ENCODE results near the gene ST6GAL1. TPM values are rescaled to one million over a fixed set of nuclear protein-coding genes. Genes with fewer than 3 reads are reported as not detected.

ST6GAL1 gene
- total RNA-seq, 1 experiment from 2014 or later, result 15.6 TPM

- H2AFZ ChIP-seq (ENCODE audit: low read depth, low read length, poor library complexity, severe bottlenecking), result no peak overlapping the region
- H3K79me2 ChIP-seq (ENCODE audit: insufficient read depth, low read length), result no peaks in the 10 kb centered on the region
- H3K9ac ChIP-seq (ENCODE audit: low read length), result no peak overlapping the region
- H3K27ac ChIP-seq (ENCODE audit: low read depth, low read length), result no peak overlapping the region
- no peaks in the 10 kb centered on the region for H3K4me1 ChIP-seq (ENCODE audit: control insufficient read depth in 1 of 2, insufficient read depth in 2 of 2, low read length in 2 of 2)
- intact Hi-C loops (cut with micrococcal nuclease), result no loop called here
- no peak overlapping the region for H3K4me2 ChIP-seq (ENCODE audit: low read length)
- H3K36me3 ChIP-seq (ENCODE audit: control insufficient read depth in 1 of 2, insufficient read depth in 2 of 2, low read length in 2 of 2), result peaks cover 0 to 2% of the 10 kb centered on the region in 2 experiments; a peak in 1 of 4 replicates
- ATAC-seq, result no peak
- H3K9me3 ChIP-seq (ENCODE audit: control insufficient read depth in 1 of 2, insufficient read depth in 1 of 2, low read depth in 1 of 2, low read length in 2 of 2), result no peaks in the 10 kb centered on the region
- H4K20me1 ChIP-seq (ENCODE audit: insufficient read depth), result no peaks in the 10 kb centered on the region
- H3K27me3 ChIP-seq (ENCODE audit: insufficient read depth, low read length), result no peaks in the 10 kb centered on the region
- no peak for DNase-seq (ENCODE audit: low read depth, low spot score)
- no peak for TF ChIP-seq CEBPB (IDR thresholded peaks at IDR 0.05; ENCODE audit: low read depth)
- TF ChIP-seq POLR2A (IDR thresholded peaks at IDR 0.05; ENCODE audit: borderline replicate concordance, extremely low read depth, insufficient read depth, insufficient read length), result no peak
- no peak for TF ChIP-seq JUND (IDR thresholded peaks at IDR 0.05)
- TF ChIP-seq YY1 (IDR thresholded peaks at IDR 0.05; ENCODE audit: extremely low read depth, insufficient replicate concordance, low read depth, low read length), result no peak
- TF ChIP-seq CTCF (IDR thresholded peaks at IDR 0.05 in 2 of 3, conservative IDR thresholded peaks at IDR 0.05 in 1 of 3; ENCODE audit: borderline replicate concordance in 1 of 3, insufficient read depth in 1 of 3, low read depth in 2 of 3, low read length in 2 of 3), result no peak
- no peak for TF ChIP-seq POLR2AphosphoS5 (IDR thresholded peaks at IDR 0.05; ENCODE audit: low read depth, low read length)
- no peaks in the 10 kb centered on the region for H3K9me2 ChIP-seq (ENCODE audit: insufficient read depth)
- POLR2A ChIA-PET, result no interaction called here
- BruUV-seq (replicated peaks), result no TSS peak
- no peak overlapping the region for H3K4me3 ChIP-seq (replicated peaks in 1 of 2; ENCODE audit: low read depth in 1 of 2, low read length in 2 of 2)
- RAD21 ChIA-PET (ENCODE audit: low non-redundant PET in 1 of 2, low total read pairs in 2 of 2, uncharacterized antibody in 2 of 2, unreplicated experiment in 2 of 2), result no interaction called here
- CTCF ChIA-PET, result no interaction called here
Observed at GRCh38 chr3:186974824-186975313, 44.5 kb downstream of the ST6GAL1 start.

- H3K27ac ChIP-seq (ENCODE audit: low read depth, low read length), result no peak overlapping the region
- H3K4me2 ChIP-seq (ENCODE audit: low read length), result no peak overlapping the region
- no peaks in the 10 kb centered on the region for H3K4me1 ChIP-seq (ENCODE audit: control insufficient read depth in 1 of 2, insufficient read depth in 2 of 2, low read length in 2 of 2)
- no peak overlapping the region for H3K9ac ChIP-seq (ENCODE audit: low read length)
- intact Hi-C loops (cut with micrococcal nuclease), result no loop called here
- no peaks in the 10 kb centered on the region for H3K27me3 ChIP-seq (ENCODE audit: insufficient read depth, low read length)
- peaks cover 0 to 2% of the 10 kb centered on the region in 2 experiments; a peak in 1 of 4 replicates for H3K36me3 ChIP-seq (ENCODE audit: control insufficient read depth in 1 of 2, insufficient read depth in 2 of 2, low read length in 2 of 2)
- no peak overlapping the region for H2AFZ ChIP-seq (ENCODE audit: low read depth, low read length, poor library complexity, severe bottlenecking)
- ChIA-PET CTCF (no interaction called here), POLR2A (no interaction called here), RAD21 (ENCODE audit: low non-redundant PET in 1 of 2, low total read pairs in 2 of 2, uncharacterized antibody in 2 of 2, unreplicated experiment in 2 of 2) (no interaction called here)
- H4K20me1 ChIP-seq (ENCODE audit: insufficient read depth), result no peaks in the 10 kb centered on the region
- no peaks in the 10 kb centered on the region for H3K9me2 ChIP-seq (ENCODE audit: insufficient read depth)
- no peaks in the 10 kb centered on the region for H3K9me3 ChIP-seq (ENCODE audit: control insufficient read depth in 1 of 2, insufficient read depth in 1 of 2, low read depth in 1 of 2, low read length in 2 of 2)
- no peaks in the 10 kb centered on the region for H3K79me2 ChIP-seq (ENCODE audit: insufficient read depth, low read length)
- DNase-seq (ENCODE audit: low read depth, low spot score) (no peak), ATAC-seq (no peak)
- no peak overlapping the region for H3K4me3 ChIP-seq (replicated peaks in 1 of 2; ENCODE audit: low read depth in 1 of 2, low read length in 2 of 2)
- BruUV-seq (replicated peaks), result no TSS peak
- TF ChIP-seq EZH2phosphoT487 (IDR thresholded peaks at IDR 0.05; ENCODE audit: borderline replicate concordance), result no peak
- TF ChIP-seq EZH2 (IDR thresholded peaks at IDR 0.05), result no peak
- TF ChIP-seq YY1 (IDR thresholded peaks at IDR 0.05; ENCODE audit: extremely low read depth, insufficient replicate concordance, low read depth, low read length), result no peak
- no peak for TF ChIP-seq ATF3 (IDR thresholded peaks at IDR 0.05)
- TF ChIP-seq TCF7L2 (IDR thresholded peaks at IDR 0.05; ENCODE audit: borderline replicate concordance, extremely low read depth, insufficient read depth, insufficient read length), result no peak
- TF ChIP-seq MAX (IDR thresholded peaks at IDR 0.05), result no peak
- TF ChIP-seq JUND (IDR thresholded peaks at IDR 0.05), result no peak
- TF ChIP-seq REST (IDR thresholded peaks at IDR 0.05; ENCODE audit: low read depth), result no peak
- no peak for TF ChIP-seq ELF1 (IDR thresholded peaks at IDR 0.05; ENCODE audit: borderline replicate concordance, low read depth)
- TF ChIP-seq ZNF274 (IDR thresholded peaks at IDR 0.05; ENCODE audit: low read depth, low read length), result no peak
- TF ChIP-seq POLR2AphosphoS5 (IDR thresholded peaks at IDR 0.05; ENCODE audit: low read depth, low read length), result no peak
- TF ChIP-seq SIN3A (IDR thresholded peaks at IDR 0.05; ENCODE audit: low read depth), result no peak
Observed at GRCh38 chr3:186975726-186976125, 45.4 kb downstream of the ST6GAL1 start.

Measured in HCT116 (cell line).